NCI-H1417 (cell line): ENCODE data around the gene NPHP4.

Experiments used
- DNase-seq, 3 experiments: peaks; one replicate each; lab custom pipeline; 2025; lab: John Stamatoyannopoulos, UW

Gene NPHP4

DNA sequence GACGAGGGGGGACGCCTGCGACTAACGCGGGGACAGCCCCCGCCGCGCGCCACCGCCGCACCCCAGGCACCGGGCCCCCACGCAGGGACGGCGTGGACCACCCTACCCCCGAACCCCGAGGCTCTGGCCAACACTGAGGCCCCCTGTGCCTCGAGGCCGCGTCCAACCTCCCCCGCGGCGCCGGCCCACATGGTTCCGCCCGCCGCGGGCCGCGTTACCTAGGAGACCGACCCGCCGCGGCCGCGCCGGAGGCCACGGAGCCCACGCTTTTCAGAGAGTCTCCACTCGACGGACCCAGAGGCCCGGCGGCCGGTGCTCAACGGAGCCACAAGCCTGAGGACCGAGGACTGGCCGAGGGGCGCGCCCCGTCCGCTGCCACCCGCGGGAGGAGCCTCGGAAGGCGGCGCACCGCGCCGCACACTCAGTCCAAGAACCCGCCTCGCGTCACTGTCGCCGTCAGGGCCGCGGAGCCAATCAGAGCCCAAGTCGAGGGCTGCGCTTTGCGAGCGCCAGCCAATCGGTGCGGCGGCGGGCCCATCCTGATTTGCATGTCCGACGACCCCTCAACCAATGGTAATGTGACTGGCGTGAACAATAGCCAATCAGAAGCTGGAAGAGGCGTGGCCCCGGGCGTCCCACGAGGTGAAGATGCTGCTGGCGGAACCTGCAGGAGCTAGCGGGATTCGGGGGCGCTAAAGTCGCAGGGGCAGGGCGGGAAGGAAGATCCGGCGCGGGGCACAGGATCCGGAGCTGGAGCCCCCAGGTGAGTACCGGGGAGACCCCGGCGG is at the start of gene NPHP4:
Gene NPHP4, minus strand, starts transcription at position 400 of the 788 bp plus-strand sequence. CDS start 6,136 bp downstream, outside the sequence.
- peak; percentile 99 to 100 (median 99) for DNase-seq

DNA sequence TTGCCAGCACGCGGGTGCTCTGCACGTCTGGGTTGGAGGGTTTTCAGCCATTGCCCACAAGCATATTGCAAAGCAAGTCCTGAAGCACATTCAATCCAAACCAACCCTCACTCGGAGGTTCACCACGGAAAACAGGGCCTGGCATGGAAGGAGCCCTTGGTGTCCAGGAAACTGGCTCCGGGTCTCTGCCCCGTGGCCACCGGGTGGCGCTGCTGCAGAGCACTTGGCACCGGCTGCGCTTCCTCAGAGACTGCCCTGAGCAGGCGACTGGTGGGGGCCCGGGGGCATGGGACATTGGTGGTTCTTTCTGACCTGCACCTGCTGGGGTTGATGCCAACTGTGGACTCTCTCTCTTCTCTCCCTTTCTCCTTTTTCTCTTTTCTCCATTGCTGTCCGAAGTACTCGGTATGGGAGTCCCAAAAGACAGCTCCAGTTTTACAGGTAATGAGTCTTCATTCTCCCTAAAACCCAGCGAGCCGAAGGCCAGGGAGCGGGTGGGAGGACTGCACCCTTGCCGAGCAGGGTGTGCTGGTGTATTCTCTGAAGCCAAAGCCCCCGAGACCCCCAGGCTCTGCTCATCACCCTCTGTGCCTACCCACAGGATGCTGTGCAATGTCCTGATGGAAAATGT is 49.3 kb upstream of the NPHP4 start:
- DNase-seq = no peak

DNA sequence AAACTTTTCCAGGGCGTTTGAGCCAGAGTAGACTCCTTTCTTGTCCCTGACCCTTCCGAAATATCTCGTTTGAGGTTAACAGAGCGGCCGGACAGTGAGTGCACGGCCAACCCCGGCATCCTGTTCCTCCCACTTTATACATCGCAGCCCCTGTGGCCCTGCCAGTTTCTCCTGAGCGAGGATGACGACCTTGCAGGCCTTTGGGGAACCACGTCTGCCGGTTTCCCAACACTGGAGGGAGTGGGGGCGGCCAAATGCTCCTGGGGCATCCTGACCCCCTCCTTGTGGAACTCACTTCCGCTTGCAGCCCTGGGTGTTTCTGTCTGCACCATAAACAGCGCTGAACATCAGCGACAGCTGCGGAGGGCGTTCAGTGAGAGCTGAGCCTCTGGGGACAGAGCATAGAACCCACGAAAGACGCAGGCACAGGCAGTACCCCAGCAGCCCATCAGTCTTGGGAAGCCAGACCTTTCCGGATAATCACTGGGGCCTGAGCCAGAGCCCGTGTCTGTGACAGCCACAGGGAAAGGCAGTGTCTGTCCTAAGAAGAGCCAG is 48.7 kb upstream of the NPHP4 start:
- no peak for DNase-seq

DNA sequence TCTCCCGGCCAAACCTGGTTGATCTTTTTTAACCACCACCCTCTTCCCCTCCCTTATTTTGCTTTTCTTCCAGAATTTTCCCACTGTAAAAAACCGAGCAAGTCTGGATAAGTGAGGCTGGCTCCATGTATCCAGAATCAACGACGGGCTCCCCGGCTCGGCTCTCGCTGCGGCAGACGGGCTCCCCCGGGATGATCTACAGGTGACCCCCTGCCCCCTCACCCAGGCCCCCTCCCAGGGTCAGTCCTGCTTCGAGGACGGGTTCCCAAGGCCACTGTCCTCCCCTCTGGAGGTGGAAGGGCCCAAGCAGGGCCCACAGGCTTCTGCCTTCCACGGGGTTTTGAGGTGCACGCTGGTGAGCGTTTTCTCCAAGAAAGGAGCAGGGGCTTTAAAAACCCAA is 48.2 kb upstream of the NPHP4 start:
- no peak for DNase-seq

DNA sequence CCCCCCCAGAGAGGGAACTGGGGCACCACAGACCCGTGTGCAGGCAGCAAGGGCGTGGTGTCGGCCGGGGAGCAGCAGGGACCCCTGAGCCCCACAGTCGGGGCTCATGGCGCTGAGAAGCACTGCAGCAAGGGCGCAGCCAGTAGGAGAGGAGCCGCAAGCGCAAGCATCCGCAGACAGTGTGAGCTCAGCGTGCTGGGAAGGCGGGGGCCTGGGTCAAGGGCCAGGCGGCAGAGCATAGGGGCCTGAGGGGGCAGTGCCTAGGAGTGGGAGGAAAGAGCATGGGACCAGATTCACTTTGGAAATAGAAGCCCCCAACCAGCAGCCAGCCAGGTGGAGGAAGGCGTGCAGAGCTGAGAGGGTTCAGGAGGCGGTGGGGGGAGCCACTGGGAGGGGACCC is 46.8 kb upstream of the NPHP4 start:
- DNase-seq = no peak

DNA sequence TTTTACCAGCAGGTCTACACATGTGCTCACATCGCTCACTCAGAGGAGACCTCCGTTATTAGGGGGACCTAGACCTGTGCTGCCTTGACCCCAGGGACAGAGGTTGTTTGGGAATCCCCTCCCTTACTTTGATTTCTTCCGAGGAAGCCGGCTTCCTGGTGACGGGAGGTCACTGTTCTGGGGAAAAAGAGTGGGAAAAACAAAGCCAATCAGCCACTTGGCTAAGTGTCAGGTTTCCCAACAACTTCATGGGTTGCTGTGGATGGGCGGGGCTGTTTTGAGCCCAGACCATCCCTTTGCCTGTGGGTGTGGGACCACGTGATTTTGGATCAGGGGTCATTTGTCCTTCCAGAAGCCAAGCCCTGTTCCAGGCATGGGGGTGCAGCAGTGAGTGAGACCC is 46.4 kb upstream of the NPHP4 start:
- DNase-seq = no peak

DNA sequence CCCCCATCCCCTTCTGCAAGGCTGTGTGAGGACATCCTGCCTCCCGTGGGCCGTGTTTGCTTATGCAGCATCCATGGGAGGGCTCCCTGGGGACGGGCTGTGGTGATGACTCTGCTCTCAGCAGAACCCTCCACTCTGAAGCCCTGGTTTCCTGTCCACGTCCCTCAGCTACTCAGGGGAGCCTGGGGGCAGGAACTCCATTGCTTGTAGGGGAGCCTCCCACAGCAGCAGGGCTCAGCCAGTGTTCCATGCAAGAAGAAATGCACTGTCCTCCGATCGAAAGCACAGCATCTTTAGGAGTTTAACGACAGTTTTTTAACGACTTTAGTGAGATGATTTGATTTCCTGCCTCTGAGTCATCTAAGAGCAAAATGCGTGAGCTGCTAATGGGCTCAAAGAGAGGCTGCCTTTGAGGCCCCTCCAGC is 45.1 kb upstream of the NPHP4 start:
- peak in 2 of 3 experiments; percentile 9 to 30 for DNase-seq

DNA sequence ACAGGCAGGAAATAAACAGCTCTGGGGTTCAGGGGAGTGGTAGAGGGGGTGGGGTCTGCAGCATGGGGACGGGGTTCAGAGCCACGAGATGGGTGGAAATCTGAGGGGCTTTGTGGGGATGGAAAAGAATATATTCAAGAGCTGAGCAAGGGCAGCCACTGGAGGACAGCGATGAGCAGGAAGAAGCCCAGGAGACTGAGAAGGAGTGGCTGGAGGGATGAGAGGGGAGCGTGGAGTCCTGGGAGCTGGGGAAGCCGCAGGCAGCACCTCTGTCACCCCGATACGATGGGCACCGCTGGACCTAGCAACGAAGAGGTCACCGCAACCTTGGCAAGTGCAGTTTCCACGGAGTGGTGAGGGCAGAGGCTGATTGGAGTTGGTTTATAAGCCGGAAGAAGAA is 43.5 kb upstream of the NPHP4 start:
- no peak for DNase-seq

DNA sequence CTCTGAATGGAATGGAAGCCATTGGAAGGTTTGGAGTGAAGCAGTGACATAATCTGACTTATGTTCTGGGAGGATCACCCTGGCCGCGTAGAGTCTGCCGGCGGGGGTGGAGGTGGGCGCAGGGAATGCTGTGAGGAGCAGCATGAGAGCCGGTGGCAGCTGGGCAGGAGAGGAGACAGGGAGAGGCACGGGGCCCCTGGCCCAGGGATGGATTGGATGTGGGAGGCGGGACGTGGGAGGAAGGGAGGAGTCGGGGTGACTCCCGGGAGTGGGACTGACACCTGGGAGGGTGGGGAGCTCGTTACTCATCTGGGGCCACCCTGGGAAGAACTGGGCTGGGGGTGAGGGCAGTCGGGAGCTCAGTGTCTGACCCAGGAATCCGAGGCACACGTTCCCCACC is 43.1 kb upstream of the NPHP4 start:
- DNase-seq = no peak

DNA sequence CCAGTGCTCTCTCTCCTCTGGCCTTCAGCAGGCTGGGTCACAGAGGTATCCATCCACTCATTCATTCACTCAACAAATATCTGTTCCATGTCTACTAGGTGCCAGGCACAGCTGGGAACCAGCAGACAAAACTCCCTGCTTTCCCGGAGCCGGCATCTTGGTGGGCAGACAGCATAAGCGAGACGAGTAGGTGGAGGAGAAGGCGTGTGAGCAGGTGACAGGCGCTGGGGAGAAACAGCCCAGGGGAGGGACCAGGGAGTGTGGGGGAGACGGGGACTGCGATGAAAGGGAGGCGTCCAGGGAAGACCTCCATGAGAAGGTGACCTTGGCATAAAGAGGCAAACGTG is 42.5 kb upstream of the NPHP4 start:
- DNase-seq = no peak

DNA sequence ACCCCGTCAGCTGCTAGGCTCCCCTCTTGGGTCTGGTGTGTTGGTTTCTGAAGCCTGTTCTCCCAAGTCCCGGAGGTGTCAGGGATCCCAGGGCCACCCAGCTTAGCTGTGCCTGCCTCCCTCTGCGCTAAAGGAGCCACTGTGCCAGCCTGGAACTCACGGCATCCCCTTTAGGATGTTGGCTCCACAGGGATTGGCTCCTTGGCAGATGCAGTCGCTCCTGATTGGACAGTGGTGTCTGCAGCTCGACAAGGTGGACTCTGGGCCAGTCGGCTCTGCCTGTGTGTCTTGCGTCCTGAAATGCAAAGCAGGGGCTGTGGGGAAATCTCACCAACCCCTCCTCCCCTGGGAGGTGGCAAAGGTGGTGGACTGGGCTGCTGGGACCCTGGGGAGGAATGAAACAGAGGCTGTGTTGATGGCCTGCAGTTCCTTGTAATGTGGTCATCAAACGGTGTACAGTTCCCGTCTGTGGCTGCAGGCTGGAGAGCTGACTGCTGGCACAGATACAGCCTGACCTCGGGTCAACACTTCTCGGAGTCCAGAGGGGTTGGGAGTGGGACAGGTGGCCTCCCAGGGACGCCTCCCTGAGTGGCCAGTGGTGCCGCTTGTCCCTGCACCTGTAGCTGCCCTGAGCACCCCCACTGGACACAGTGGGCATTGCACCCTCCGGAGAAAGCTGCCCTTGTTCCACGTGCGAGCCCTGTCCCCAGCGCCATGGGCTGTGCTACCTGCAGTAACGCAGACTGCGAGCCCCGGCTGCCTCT is 41.9 kb upstream of the NPHP4 start:
- peak in 2 of 3 experiments; percentile 73 to 86 for DNase-seq

DNA sequence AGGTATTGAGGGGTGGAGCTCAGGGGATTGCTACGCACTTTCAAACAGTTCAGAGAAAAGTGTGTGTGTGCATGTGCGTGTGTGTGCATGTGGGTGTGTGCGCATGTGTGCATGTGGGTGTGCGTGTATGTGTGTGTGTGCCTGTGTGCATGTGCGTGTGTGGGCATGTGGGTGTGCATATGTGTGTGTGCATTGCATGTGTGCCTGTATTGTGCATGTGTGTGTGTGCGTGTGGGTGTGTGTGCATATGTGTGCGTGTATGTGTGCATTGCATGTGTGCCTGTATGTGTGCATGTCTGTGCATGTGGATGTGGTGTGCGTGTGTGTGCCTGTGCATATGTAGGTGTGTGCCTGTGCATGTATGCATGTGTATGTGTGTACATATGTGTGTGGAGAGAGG is 40.9 kb upstream of the NPHP4 start:
- DNase-seq = no peak

DNA sequence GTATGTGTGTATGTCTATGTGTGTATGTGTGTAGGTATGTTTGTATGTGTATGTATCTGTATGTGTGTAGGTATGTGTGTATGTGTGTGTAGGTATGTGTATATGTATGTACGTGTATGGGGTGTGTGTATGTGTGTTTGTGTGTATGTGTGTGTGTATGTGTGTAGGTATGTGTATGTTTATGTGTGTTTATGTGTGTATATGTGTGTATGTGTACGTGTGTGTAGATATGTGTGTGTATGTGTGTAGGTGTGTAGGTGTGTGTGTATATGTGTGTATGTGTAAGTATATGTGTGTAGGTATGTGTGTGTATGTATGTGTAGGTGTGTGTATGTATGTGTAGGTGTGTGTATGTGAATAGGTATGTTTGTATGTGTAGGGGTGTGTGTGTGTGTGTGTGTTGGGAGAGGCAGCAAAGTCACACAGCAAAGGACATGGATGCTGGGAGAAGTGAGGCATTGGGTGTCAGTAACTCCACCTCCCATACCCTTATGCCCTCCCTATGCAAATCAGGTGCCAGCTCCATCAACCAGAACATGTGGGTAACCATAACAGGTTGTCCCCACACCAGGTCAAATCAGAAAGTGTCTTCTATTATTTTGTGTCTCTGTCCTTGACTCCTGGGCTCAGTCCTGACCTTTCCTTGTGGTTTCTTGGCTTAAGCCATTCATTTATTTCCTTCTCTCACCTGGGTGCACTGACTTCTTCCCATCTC is 38.5 kb upstream of the NPHP4 start:
- no peak for DNase-seq

DNA sequence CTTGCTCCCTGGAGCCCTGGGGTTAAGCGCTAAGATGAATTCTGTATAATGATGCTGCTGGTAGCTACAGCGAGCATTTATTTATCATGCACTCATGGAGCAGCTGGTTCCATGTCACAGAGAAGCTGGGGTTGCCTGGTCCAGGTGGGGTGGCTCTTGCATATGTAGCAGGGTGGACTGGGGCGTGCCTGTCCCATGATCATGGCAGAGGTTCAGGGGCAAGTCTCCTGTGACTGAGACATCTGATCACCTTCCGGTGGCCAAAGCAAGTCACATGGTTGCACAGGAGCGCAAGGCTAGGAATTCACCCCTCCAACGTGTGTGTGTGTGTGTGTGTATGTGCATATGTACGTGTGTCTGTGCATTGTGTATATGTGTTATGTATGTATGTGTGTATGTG is 37.9 kb upstream of the NPHP4 start:
- DNase-seq = no peak

DNA sequence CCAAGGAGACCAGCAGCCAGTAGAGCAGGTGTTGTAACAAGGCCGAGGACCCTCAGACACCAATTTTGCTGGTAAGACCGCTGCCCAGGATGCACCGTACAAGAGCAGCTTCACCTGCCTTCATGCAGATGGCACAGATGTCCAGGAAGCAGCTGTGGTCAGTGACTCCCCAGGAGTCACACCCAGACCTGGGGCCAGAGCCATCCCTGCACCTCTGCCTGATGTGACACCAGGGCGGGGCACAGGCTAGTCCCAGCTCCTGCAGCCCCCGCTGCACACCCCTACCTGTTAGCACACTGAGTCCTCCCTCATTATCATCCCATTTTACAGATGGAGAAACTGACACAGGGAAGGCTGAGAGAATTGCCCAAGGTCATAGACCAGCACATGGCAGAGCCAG is 37.1 kb upstream of the NPHP4 start:
- DNase-seq = no peak

DNA sequence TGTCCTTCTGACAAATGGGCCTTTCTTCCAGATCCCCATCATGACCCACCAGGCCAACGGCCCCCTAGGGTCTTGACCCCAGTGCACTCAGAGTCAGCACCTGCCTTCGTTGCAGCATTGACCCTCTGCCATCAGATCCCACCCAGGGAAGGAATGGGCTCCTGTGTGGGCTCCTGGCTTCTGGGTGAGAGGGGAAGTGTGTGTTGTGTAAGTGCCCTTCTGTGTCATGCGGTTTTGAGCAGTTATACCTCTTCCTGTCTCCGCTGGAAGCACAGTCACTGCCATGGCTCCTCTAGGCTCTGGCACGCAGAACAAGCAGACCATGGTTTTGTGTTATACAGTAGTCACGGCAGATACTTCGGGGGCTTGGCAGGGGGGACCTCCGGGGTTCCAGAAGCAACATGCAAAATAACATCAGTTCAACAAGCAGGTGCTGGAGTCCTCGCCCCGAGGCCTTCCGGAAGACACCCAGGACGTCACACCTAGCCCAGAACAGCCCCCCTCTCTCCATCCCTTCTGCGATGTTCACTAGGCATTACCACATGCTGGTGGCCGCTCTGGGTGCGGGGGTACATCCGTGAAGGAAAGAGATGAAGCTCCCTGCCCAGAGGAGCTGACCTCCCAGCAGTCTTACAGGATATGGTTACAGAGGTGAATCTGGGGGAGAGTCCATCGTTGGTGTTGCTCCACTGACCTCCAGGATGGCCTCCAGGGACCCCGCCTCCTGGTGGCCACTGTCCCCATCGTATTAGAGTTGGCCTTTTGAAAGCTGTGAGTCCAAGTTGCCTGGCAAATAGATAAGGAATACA is 36.0 kb upstream of the NPHP4 start:
- no peak for DNase-seq

DNA sequence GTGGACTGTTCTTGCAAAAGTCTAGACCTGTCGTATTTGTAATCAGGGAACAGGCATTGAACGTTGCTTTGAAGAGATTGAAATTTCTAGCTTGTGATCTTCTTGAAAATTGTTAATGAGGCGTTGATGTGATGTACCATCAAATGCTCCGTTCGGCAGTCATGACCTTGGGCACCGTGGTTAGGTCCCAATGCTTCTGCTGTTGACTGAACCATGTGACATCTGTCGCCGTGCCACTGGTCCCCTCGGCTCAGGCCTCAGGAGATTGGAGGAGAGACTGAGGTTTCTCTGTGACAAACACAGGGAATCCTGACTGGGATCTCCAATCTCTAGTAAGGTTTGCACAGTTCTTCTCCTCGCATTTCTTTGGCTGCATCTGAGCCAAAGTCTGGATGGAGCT is 35.4 kb upstream of the NPHP4 start:
- no peak for DNase-seq

DNA sequence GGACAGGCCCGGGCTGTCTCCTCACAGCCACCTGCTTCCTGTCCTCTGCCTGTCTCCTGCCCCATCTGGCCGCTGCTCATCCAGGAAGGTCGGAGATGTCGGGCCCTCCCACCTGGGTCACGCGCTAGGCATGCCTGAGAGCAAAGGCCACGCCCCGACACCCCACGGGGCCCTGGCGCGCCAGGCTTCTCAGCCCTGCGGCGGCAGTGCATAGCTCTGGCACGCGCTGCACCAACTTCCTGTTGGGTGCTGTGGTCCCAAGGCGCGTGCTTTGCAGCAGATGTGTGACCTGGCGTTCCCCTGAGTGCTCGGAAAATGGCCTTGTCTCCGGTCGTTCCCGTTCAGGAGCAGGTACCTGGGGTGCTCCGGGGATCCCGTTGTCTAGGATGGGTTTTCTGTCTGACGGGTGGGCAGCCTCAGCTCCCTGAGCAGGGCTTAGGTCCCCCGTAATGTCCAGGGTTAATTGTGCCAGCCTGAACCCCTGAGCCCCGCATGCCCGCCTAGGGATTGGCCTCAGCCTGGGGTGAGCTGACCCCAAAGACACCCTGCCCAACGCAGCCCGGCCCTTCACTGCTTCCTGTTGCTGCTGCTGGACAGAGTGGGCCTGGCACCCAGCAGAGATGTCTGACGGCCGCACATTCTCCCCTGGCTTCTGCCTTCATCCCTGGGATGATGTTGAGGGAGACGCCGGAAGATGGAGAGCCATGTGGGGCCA is 34.0 kb upstream of the NPHP4 start:
- DNase-seq = peak; percentile 71 to 93 (median 89)

DNA sequence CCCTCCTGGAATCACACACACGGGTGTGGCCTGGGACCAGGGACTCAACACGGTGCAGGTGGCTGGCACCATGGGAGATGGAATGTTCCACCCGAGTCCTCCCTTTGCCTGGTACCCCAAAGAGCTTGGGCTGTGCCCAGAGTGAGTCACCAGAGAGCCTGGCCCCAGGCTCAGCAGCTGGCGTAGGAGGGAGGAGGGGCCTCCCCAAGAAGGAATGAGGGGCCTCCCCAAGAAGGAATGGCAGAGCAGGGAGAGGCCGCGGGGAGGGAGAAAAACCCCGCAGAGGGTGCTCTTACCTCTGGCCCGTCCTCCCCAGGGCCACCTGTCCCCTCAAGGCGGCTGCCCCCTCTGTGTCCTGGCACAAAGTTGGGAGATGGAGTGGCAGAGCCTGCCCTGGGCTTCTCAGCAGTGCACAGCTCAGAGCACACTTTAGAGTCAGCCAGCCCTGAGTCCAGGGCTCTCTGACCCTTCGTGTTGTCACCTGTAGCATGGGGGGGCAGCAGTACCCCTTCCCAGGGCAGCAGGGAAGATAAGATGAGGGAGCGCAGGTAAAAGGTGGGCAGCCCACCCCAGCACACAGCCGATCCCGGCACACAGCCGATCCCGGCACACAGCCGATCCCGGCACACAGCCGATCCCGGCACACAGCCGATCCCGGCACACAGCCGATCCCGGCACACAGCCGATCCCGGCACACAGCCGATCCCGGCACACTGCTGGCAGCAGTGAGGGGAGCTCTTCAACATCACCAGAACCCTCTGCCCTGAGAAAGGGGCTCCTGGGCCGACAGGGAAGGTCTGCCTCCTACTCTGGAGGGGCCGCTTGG is 33.3 kb upstream of the NPHP4 start:
- DNase-seq = peak in 1 of 3 experiments; percentile 34

DNA sequence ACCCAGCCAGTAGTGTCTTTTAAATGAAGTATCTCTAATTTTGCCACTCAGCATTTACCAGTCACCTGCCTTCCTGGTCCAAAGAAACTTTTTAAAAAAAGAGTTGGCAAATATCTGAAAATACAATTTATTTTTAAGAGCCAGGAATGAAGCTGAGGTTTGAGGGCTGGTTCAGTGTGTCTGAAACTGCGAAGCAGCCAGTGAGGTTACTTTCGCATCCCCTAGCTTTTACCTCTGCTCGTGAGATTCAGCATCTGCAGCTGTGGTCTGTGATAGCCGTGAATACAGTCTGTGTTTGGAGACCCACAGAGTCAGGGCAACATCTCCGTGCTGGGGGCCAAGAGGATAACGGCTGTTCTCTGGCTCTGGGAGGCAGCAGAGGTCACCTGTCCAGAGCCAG is 32.2 kb upstream of the NPHP4 start:
- DNase-seq = no peak
